Glomerular visceral epithelial cell (primary cell): ENCODE data around the gene ZNF784.
A peak's percentile ranks its signal among the peaks of the same experiment; 100 is the strongest.

Source experiments
- DNase-seq: peaks from one replicate; pipeline ENCODE4 v3.0.0-alpha.2; 2016; ENCODE audit errors: extremely low spot score

Gene ZNF784

DNA sequence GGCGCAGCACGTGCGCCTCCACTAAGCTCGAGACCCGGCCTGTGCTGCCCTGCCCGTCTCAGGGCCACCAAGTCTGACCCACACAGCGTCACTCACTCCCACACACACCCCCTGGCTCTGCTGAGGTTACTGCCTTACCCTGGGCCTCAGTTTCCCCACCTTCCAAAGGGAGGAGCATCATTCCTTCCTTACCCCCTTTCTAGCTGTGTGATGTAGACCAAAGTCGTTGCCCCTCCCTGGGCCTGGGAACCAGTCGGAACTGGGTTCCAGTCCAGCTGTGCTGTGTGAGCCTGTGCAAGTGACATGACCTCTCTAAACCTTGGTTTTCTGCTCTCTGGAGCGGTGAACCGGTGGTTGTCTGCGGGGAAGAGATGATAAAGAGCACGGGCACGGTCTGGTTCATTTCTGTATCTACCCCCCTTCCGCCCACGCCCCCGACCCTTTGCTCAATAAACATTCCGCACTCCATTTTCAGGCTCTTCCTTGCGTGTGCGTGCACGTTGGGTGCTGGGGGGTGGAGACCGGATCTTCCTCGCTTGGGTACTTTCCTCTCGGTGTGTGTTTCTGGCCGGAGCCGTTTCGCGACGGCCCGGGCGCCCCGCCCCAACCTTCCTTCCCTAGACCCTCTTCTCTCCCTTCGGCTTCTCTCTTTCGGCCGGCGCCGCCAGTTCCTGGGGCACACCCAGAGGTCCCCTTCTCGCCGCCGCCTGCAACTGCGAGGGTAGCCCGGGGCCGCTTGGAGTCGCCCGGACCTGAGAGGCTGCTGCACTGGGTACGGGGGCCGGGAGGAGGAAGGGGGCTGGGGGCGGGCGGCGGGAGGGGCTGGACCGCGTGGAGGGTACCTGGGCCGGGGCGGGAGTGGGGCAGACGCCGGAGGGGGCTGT lies 18.9 kb upstream of the ZNF784 start, which contains the start of gene ZNF581:
ZNF581 (plus strand) TSS at position 647 of the 884 bp plus-strand sequence. CDS start 923 bp downstream, outside the sequence.
- DNase-seq: peak; percentile 83

DNA sequence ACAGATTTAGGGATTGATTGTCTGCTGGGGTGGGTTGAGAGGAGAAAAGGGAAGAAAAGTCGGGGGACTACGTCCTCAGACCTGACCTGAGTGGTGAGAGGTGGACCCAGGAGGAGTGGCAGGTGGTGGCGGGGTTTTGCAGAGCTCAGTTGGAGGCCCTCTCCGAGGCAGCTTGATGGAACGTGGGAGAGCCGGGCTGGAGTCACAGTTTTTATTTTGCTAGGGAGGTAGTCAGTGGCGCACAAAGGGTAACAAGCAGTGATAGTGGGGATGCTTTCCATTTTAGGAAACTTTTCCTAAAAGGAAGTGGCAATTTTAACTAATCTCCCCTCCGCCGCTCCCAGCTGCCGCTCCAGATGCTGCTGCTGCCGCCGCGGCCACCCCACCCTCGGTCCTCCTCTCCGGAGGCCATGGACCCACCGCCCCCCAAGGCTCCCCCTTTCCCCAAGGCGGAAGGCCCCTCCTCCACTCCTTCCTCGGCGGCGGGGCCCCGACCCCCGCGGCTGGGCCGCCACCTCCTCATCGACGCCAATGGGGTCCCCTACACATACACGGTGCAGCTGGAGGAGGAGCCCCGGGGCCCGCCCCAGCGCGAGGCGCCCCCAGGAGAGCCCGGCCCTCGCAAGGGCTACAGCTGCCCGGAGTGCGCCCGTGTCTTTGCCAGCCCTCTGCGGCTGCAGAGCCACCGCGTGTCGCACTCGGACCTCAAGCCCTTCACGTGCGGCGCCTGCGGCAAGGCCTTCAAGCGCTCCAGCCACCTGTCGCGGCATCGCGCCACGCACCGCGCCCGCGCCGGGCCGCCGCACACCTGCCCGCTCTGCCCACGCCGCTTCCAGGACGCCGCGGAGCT lies 18.0 kb upstream of the ZNF784 start:
- DNase-seq: peak; percentile 36

DNA sequence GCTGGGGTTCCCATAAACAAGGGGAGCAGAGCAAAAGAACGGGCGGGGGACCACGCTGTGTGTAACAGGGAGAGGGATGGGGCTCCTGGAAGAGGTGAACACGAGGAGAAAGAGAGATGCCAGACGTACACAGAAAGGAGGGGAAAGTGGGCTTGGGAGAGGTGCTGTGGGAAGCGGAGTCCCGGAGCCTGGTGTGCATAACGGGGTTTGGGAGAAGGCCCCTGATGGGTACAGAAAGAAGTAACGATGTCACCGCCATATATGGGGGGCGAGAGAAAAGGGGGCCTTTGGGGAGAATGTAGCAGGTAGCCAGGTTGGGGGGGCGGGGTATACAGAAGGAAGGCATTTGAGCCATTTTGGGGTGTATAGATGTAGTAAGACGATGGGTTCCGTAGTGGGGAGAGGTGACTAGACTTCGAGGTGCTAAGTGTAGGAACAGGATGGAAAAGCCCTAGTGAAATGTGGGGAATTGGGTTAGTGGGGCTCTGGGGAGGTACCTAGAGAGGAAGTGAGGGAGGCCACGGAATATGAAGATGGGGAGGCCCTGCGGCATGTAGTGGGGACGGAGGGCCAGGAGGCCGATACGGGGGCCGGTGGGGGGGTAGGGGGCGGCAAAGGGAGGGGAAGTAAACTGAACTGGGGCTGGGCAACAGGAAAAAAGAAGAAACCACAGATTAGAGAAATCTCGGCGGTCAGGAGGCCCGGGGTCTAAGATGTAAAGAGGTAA lies 17.2 kb upstream of the ZNF784 start:
- peak; percentile 46 for DNase-seq

DNA sequence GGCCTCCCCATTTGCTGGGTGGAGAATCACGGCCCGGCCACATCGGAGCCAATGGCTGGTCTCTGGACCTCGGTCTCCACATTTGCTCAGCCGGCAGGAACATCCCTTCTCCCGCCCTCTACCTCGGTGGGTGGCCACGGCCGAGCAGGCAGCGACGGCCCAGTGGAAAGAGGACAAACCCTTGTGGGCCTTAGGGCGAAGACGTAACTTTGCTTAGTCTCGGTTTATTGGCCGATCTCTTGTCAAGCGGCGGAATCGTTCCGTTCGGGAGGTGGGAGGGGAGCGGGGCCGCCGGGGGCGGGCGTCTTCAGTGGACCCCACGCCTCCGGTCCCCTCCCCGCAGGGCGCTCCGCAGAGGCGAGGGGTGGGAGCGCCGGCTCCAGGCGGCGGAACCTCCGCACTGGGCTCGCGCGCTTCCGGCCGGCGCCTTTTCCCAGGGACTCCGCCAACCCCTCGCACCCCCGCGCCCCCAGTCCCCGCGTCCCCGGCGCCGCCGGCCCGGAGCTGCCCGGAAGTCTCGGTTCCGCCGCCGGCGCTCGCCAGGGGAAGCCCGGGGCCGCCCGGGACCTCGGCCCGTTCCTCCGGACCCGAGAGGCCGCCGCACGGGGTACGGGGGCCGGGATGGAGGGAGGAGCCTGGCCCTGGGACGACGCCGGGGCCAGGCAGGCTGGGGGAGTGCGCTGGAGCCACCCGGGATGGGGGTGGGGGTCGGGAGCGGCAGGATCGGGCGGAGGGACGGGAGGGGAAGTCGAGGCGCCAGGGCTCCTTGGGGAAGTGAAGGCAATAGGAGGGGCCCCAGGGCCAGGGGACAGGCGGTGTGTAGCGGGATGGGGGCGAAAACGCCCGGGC lies 16.4 kb upstream of the ZNF784 start, which contains the start of gene ZNF580:
ZNF580 (plus strand) TSS at position 426 of the 849 bp plus-strand sequence. CDS start 1,507 bp downstream, outside the sequence.
- peak; percentile 87 for DNase-seq

DNA sequence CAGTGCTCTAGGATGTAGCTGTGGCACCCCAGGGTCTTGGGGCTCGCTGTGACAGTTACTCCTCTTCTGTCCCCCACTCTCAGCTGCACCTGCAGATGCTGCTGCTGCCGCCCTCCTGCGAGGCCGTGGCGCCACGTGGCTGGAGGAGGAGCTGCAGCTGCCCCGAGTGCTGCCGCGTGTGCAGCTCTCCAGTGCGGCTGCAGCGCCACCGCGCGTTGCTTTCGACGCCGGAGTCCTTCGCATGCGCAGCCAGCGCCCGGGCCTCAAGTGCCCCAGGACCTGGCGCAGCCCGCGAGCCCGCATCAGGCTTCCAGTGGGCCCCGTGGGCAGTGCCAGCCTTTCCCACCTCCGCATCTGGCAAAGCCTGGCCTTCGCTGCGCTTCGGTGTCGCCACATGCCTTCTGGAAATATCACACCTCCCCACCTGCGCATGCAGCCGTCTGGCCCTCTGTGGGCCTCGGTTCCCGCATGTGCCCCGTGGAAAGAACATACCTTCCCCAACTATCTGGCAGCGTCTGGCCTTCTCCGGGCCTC lies 15.7 kb upstream of the ZNF784 start:
- DNase-seq: peak; percentile 64

DNA sequence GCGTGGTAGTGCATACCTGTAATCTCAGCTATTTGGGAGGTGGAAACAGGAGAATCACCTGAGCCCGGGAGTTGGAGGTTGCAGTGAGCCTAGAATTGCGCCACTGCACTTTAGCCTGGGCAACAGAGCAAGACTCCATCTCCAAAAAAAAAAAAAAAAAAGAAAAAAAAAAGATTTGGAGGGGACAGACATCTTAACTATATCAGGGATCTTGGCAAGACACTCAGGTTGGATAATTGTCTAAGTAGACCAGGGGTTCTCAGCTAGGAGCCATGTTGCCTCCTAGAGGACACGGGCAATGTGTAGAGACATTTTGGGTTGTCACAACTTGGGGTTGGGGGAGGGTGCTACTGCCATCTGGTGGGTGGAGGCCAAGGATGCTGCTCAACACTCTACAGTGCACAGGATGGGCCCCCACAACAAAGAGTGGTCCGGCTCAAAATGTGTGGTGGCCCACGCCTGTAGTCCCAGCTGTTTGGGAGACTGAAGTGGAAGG lies 14.5 kb upstream of the ZNF784 start:
- DNase-seq: peak; percentile 51

DNA sequence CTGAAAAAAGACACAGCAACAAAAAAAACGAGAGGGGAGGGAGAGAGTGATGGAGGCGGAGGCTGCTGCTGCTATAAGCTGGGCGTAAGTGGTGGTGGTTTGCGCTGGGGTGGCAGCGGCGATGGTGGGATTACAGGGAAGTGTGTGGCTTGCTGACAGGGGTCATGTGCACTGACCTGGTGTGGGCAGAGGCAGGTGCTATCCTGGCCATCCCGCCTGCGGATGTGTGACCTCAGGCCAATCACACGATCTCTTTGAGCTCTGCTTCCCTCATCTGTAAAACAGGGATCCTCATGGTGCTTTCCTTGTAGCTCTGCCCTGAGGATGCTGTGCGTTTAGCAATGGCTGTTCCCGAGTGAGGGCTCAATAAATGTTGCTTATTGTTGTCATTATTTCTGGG lies 13.2 kb upstream of the ZNF784 start:
- DNase-seq: no peak

DNA sequence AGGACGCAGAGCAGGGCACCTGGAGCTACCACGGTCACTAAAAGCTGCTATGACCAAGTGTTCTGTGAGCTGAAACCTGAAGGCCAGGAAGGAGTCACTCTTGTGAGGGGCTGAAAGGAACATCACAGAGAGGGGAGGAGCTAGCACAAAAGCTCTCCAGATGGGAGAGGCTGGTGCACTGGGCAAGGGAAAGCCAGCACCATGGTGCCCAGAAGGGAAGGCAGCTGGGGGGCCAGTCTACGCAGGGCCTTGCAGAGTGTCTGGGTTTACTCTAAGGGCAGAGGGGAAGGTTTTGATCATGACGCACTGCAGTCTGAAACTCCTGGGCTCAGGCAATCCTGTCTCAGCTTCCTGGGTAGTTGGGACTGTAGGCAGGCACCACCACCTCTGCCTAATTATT lies 12.4 kb upstream of the ZNF784 start:
- DNase-seq: no peak

DNA sequence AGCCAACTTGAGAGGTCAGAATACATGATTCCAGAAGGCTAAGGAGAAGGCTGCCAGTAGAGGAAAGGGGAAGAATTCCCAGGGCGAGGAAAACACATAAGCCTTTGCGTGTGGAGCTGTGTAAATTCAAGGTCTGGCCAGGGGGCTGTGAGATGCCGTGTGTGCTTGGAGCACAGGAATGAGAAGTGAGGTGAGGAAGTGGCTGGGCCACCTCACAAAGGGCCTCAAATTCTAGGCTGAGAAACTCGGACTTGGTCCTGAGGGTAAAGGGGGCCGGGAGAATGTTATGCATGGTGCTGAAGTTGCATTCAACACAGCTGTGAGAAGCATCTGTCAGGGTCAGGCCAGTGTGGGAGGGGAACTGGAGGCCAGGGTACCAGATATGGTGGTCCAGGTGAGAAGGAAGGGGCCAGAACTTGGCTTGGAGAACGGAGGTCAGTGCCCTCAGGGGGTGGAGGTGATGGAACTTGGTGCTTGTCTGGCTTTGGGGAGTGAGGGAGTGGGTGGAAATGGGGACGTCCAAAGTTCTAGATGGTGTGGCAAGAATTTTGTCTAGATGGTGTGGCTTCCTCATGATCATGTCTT lies 11.6 kb upstream of the ZNF784 start:
- no peak for DNase-seq

DNA sequence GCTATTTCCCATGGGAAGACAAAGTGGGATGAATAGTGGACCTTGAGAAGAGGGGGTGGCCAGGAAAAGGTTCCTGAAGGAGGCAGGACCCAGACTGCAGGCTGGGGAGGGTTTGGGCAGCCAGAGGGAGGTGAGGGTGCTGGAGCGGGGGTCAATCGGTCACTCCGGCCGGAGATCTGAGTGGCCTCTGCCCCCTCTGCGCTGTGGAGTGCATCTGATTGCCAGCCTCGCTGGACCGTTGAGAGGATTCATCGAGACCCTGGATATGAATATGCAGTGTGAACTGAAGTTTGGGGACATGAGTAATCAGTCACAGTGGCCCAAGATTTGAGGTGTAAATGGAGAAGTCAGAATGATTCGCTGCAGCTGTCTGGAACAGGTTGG lies 11.0 kb upstream of the ZNF784 start:
- DNase-seq: no peak

DNA sequence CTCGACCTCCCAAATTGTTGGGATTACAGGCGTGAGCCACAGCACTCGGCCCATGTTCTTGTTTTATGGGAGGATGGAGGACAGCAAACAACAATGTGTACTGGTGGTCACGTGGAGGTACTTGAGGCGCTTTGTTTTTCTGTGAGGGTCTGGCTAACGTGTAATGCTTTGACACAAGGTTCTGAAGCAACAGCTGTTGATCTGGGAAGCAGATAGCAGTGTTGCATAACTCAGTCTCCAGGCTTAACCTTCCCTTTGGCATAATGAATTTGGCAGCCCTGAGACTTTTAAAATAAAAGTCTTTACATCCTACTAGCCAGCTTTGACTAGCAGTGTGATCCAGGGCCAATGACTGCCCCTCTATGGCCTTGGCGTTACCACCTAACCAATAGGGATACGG lies 9.5 kb upstream of the ZNF784 start:
- no peak for DNase-seq

DNA sequence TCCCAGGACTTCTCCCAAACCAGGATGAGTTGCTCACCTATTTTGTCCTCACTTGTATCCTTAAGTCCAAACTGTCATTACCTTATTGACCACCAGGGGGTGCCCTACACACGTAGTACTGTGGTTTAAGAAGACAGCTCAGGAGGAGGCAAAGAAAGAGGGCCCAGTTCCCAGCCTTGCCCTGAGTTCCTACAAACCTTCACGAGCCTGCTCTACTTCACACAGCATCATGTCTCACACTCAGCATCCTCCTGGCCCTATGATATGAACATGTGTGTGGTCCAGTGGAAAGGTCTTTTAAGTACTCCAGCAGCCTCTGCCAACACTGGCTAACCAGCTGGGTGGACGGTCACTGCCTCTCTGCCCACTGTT lies 8.1 kb upstream of the ZNF784 start:
- peak; percentile 94 for DNase-seq

DNA sequence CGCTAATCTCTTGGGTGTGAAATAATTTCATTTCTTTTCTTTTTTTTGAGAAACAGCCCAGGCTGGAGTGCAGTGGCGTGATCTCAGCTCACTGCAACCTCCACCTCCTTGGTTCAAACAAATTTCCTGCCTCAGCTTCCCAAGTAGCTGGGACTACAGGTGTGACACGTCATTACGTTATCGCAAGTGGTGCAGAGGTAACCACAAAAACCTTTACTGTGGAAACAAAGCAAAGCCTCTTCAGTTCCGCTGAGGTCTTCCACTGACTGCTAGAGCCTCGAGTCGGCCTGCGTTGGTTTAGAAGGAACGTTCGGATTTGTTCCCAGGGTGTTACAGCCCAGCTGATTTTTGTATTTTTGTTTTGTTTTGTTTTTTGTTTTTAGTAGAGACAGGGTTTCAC lies 2.0 kb upstream of the ZNF784 start:
- no peak for DNase-seq

DNA sequence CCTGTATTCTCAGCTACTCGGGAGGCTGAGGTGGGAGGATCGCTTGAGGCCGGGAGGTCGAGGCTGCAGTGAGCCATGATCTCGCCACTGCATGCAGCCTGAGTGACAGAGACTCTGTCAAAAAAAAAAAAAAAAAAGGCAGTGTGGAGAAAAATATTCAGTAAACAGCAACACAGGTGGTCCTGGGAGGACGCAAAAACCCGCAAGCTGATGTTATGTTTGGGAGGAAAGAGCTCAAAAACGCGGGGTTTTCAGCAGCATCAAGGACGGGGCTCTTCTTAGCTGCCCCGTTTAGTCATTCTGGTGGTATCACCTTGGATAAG lies 599 bp upstream of the ZNF784 start:
- DNase-seq: no peak

DNA sequence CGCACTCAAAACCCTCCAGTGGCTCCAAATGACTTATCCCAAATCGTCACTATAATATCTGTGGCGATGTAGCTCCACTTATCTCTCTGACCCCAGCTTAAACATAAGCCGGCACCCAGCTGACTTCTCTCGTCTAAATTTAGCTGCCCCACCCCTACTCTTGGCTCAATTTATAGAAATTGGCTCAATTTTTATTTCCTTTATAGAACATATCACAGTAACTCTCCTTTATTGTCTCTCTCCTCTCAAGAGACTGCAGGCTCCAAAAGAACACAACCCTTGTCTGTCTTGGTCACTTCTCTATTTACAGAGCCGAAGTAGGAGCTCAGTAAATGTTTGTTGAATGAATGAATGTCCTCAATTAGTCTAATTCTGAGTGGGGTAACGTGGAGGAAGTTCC lies 805 bp downstream of the ZNF784 start:
- no peak for DNase-seq

DNA sequence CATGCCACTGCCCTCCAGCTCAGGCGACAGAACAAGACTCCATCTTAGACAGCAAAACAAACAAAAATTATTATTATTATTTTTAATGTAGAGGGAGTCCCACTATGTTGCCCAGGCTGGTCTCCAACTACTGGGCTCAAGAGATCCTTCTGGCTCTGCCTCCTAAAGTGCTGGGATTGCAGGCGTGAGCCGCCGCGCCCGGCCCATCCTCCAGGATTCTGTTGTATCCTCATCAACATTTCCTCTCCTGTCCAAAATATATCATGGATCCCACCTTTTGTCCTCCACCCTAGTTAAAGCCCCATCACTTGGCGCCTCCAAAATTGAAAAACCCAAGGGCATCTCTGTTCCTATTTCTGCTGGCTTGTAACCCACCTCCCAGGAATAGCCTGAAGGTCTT lies 1.2 kb downstream of the ZNF784 start:
- no peak for DNase-seq

DNA sequence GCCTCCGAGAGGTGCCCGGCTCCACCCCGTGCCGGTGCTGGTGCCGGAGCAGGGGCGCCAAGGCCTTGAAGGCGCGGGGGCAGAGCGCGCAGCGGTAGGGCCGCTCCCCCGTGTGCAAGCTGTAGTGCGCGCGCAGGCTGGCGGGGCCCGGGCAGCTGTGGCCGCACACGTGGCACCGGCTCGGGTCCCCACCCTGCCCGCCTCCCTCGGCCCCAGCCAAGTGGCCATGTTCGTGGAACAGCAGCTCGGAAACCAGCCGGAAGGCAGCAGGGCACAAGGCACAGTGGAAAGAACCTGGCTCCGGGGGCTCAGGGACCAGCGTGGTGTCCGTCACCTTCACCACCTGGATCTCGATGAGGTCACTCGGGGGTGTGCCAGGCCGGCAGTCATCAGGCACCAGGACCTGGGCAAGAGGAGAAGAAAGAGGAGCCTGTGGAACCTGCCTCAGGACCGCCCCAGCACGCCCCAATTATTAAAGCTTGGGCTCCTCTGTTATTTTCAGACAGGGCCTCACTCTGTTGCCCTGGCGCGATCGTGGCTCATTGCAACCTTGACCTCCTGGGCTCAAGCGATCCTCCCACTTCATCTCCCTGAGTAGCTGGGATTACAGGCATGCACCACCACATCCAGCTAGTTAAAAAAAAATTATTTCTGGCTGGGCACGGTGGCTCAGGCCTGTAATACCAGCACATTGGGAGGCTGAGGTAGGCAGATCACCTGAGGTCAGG lies 2.0 kb downstream of the ZNF784 start:
- no peak for DNase-seq

DNA sequence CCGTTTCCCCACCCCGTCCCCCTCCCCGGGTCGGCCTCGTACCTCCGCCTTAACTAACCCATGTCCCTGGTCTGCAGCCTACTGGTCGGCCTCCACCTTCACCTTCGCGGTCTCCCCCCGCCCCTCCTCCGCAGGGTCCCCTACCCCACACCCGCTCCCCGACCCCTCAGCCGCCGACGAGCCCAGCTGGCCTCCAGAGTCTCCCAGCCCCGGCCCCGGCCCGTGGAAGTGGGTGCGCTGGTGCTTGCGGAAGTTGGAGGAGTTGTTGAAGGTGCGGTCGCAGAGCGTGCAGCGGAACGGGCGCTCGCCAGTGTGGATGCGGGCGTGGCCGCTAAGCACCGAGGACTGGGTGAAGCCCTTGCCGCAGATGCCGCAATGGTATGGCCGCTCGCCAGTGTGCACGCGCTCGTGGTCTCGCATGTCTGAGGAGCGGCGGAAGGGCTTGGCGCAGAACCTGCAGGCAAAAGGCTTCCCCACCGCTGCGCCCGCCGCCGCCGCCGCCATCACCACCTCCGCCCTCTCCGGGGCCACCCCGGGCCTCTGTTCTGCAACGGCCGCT lies 2.6 kb downstream of the ZNF784 start:
- no peak for DNase-seq

DNA sequence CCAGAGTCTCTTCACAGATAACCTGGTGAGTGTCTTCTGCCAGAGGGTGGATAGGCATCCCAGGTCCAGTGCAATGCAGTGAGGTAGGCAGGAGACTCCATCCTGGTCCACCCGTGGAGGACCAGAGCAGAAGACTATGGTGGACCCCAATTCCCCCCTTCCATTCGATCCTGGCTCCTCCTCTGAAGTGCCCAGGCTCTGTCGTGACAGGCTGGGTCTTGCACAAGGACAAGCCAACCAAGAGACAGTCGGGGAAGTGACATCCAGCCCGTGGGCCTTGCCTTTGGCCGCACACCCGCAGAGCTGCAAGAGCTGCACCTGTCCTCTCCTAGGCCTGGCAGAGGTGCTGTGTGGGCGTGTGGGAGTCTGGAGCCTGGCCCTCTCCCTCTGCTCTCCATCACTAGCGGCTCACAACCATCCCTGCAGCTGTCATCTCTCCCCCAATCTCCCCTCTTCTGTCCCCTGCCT lies 3.1 kb downstream of the ZNF784 start:
- no peak for DNase-seq
